Placental pericyte (primary cell): Measurements from ENCODE around the gene EGLN3. TPM values are rescaled to one million over a fixed set of nuclear protein-coding genes. Genes with fewer than 3 reads are reported as not detected.

Experiments used
- total RNA-seq: library from RNA; depleted of rRNA; stranded (reverse); fragments of >200 nt; gene quantifications from 2 replicates; pipeline ENCODE4 v1.2.3, GENCODE V29; 2012

The EGLN3 gene
- under 0.01 and 0.29 TPM in 2 replicates for total RNA-seq

GRCh38 chr14:33950320-33951182 lies at the start of gene EGLN3:
Gene EGLN3, minus strand, starts transcription at chr14:33951074. Its CDS starts 322 bp downstream, at chr14:33950752.

